DMS53 treated with DMSO at 0.1 percent for 48 hours (cell line): ENCODE measurements around the gene CDH13.

Experiments
- DNase-seq: peaks from one replicate; lab custom pipeline; 2025; ENCODE audit not compliant: unreplicated experiment; lab: John Stamatoyannopoulos, UW

Gene CDH13

DNA sequence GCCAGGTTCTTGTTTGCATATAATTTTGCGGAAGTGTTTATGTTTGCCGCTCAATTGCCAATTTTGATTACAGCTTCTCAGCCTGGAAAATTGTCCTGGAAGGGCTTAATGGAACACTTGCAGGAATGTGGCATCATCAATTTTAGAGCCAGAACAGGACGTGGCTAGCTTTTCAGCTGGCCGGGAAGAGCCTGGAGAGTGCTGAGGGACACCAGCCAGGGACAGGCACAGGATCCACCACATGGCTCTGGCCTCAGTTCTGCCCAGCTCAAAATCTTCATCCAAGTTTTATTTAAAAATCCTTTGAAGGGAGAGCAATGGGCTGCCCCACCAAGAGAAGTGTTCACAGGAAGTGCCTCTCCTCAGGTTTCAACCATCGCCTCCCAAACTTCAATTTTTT is 893.8 kb downstream of the CDH13 start:
- DNase-seq: no peak

DNA sequence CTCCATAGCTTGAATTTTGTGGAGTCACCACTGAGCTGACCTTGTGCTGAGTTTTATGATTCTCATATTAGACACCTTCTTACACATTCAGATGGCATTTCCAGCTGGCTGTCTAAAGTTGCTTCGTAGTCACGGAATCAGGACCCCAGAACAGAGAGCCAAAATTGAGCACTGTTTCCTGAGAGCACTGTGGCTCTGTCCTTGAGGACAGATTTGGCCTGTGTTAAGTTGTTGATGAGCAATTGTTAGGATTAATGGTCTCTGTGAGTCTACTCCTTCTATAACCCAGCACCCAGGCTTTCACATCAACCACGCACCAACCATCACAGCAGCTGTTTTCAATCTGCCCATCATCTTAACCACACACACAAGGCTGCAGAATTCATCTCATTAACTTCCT is 903.5 kb downstream of the CDH13 start:
- DNase-seq: no peak

DNA sequence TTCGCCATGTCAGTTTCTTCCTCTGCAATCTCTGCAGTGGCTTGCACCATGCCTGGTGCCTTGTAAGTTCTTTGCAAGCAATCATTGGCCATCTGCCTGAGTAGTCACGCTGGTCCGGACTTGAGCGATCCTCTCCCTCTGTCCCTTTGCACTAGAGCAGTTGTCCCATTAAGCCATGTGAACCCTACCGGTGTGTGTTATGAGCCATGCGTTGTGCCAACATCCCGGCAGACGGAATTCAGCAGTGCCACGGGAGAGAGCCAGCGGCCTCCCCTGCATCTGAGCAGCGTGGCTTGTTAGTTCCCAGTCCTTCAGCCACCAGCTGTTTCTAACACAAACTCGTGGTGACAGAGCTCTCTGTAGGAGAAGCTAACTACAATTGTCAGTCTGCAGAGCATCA is 905.9 kb downstream of the CDH13 start:
- DNase-seq: no peak

DNA sequence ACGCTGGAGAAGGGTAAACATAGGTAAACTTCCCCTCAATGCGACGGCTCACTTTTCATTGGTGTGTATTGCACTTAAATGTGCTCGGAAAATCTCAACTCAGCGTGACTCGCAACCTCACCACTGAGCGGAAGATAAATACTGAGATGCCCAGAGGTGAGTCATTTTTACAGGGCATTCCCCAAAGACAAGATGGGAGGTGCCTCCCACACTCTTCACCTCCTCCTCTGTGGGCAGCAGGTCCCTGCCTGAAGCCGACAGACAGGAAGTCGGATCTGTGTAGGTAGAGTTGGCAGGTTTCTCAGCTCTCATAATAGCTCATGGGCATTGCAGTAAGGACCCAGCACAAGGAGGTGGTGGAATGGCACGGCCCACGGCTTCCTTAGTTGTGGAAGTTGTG is 906.4 kb downstream of the CDH13 start:
- DNase-seq: peak; percentile 50

DNA sequence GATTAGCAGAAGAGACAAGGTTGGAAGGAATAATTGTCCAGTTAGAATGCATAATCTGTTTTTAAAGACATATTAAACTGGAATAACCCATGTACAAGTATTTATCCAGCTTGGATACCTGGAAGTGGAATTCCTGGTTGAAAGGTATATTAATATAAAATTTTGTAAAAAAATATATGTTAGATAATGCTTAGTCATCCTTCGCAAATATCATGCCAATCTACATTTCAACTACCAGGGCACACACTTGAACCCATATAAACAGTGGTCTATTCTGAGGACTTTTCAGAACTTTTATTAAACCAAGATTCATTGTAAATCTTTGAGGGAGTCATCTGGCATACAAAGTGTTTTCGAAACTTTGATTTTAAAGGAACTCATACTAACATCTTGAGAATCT is 911.9 kb downstream of the CDH13 start:
- DNase-seq: no peak

DNA sequence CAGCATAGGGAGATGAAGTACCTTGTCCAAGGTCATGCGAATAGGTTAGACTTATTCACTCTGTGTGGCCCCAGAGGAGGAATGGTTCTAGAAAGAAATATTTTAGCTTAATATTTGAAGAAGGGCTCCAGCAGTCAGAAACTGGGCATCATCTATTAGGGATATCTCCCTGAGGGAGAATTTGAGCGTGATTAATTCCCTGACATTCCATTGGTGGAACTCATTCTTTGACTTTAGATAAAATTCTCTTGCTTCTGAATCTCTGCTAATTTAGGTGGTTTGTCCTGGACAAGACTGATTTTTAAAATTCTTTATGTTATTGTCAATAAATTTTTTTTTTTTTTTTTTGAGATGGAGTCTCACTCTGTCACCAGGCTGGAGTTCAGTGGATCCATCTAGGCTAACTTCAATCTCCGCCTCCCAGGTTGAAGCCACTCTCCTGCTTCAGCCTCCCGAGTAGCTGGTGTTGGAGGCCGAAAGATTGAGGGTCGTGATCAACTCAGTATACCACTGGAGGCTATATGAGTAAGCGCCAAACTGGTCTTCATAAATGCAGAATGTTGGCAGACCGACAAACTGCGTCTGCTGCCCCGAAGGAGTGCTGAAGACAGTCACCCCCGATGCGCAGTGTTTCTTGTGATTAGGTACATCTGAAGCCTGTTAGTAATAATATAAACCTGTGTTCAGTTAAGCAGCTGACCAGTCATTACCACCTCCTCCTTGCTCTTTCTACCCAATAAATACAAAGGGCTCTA is 913.1 kb downstream of the CDH13 start:
- DNase-seq: no peak

DNA sequence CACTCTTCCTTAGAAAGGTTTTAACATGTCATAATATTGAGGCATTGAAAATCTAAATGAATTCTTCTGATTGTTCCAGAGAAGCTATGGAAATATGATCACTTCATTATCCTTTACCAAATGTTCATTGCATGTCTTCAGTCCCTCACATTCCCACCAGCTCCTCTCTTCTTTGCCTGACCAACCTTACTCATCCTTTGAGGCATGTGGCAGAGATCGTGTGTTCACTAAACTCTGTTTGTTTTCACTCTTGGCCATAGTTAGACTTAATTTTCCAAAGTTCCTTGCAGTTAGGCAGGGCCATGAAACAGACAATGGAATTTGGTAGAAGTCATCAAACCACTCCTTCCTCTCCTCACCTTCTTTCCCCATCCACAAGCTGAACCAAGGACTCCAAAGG is 914.5 kb downstream of the CDH13 start:
- no peak for DNase-seq

DNA sequence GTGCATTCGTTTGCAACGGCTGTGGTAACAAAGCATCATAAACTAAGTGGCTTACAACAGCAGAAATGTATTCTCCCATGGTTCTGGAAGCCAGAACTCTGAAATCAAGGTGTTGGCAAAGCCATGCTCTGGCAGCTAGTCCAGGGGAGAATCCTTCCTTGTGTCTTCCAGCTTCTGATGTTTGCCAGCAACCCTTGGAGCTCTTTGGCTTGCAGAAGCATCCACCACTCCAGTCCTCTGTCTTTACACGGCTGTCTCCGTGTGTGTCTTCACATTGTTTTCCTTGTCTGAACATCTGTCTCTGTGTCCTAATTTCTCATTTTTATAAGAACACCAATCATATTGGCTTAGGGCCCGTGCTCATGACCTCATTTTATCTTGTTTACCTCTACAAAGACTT is 915.7 kb downstream of the CDH13 start:
- DNase-seq: no peak

DNA sequence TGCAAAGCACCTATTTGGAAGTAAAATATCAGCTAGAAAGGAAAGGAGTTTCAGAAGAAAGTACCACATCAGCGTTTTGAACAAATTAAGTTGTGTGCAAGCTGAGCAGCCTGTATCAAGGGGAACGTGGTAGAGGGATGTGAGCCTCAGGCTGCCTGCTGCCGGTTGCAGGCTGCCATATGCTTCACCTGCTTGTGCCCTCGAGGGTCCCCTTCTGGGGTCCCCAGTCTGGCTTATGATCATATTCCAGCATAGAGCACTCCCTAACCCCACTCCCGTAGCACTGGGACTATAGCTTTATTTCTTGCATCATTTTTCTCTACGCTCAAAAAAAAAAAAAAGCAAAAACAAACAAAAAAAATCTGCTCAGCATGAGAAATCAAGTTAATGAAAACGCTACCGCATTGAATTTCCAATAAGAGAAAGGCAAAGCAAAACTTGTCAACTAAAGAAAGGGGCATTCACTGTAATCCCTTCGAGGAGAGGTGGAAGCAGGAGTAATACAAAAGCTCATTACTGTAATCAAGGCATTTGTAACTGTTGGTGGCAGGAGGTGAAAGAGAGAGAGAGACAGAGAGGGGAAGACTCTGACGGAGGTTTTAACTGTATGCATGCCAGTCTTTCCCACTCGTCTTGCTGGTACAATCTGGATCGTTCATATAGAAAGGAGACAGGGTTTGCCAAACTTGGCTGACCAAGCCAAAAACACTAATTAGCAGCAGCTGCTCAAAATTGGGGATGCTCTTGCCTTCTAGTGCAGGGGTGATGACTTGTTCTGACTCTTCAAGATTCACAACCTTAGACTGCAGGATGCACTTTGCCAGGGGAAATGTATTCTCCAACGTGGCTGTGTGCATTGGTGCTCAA is 922.8 kb downstream of the CDH13 start:
- DNase-seq: no peak

DNA sequence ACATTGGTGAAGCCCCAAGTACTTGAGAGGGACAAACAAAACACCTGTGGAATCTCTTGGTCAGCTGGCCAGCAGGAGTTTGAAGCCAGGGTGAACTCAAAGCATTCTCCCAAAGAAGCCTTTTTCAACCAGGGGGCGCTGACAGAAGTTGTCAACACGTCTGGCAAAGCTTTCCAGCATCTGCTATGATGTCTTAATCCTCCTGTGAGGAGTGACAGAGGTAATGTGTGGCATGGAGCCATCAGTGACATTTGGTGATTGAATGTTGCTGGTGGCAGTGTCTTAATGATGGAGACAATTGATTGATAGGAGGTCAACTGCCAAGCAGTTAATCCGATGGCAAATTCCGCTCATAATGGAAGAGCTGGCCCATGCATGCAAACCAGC is 923.4 kb downstream of the CDH13 start:
- no peak for DNase-seq

DNA sequence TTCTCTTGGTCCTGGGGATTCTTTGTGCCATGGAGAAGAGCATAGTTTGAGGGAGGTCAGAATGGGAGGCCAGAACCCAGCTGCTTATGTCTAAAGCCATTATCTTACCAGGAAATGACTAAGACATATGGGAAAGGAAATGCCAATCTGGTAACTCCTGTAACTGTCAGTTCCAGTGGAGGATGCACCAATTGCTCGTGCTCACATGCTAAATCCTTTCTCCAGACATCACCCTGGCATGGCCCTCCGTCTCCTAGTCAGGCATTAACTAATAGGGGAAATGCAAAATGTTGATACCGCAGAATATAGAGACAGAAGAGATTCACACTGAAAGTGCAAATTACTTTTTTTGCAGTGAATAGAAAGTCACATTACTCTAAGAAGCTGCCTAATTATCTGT is 925.5 kb downstream of the CDH13 start:
- DNase-seq: no peak

DNA sequence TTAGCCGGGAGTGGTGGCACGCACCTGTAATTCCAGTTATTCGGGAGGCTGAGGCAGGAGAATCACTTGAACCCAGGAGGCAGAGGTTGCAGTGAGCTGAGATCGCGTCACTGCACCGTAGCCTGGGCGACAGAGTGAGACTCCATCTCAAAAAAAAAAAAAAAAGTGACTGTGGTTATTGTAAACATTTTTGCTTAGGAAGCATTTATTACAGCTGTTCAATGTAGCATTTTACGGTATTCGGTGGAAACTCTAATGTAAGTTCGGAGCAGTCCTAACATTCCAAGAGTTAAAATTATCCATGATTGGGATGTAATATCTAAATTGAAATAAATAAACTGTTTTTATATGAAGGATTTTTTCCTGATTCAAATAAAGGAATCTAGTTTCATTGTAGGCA is 926.2 kb downstream of the CDH13 start:
- no peak for DNase-seq

DNA sequence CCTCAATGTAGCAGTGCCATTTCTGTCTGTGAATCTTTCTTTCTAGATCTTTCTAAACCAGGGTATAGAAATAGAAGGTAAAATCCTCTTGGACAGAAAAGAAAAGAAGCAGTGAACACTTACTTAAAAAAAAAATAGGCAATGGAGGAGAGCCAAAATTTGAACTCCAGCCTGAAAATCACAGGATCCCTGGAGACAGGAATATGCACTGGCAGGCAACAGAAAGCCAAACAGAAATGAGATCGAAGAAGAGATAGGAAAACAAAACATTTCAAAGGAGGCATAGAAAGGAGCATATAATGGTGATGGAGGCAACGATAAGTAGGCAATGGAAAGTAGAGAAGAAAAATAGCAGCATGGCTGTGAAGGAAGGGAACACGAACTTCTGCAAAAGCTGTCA is 927.3 kb downstream of the CDH13 start:
- no peak for DNase-seq

DNA sequence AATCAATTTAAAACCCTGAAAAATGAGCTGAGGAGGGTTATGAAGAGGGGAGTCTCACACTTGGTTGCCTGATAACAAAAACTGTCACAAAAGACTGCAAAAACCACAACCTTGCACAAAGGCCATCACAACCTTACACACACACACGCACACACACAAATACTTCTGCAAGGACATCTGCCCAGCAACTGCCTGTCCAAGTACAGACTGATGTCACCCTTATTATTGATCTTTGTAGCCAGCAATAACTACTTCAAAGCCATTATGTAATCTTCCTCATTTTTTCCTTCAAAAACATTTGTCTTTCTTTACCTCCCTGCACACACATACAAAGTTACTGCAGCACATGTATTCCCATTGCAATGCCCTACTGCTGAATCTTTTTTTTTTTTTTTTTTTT is 927.8 kb downstream of the CDH13 start:
- DNase-seq: no peak

DNA sequence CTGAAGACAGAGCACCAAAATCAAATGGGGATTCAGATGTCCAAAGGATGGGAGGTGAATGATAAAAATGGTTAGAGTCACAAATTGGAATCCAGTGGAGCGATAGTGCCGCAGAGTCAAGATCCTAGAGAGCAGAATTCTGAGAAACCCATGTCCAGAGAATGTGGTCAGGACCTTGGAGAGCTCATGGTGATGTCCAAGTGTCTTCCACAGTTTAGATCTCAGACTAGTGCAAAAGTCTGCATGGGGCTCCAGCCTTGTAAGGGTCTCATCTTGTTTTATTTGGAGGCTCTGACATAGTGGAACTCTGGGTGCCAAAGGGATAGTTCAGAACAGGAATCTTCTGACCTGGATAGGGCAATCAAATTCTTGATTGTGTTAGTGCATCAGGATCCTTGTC is 935.1 kb downstream of the CDH13 start:
- no peak for DNase-seq

DNA sequence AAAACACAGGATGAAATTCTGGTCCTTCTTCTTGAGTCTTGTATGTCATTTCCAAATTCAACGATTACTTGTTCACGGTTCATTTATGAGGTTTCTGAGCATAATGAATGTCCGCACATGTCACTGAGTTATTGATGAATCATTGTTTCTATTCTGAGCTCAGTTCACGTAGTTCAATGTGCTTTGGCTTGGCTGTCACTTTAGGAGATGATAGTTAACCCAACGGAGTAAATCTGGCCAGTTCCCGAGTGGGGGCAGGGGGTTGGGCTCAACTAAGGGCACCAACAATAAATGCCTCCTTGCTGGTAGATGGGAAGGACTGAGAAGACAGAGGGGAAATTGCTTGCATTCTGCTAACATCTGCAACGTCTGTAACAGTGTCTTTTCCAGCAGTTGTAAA is 941.6 kb downstream of the CDH13 start:
- DNase-seq: no peak

DNA sequence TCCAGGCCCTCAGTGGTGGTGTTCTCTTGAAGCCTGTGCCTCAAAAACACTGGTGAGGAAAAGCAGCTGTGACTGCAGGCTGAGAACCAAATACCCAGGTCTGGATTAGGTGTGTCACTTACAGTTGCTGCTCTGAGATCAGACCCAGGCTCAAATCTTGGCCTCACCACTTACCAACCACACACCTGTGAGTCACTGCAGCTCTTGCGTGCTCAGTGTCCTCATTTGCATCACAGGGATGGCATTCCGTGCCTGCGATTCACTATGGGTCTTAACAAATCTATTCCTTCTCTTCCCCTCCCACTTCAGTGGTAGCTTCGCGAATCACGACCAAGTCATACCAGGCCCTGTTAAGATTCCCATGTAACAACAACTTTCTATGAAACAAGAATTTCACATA is 947.6 kb downstream of the CDH13 start:
- no peak for DNase-seq

DNA sequence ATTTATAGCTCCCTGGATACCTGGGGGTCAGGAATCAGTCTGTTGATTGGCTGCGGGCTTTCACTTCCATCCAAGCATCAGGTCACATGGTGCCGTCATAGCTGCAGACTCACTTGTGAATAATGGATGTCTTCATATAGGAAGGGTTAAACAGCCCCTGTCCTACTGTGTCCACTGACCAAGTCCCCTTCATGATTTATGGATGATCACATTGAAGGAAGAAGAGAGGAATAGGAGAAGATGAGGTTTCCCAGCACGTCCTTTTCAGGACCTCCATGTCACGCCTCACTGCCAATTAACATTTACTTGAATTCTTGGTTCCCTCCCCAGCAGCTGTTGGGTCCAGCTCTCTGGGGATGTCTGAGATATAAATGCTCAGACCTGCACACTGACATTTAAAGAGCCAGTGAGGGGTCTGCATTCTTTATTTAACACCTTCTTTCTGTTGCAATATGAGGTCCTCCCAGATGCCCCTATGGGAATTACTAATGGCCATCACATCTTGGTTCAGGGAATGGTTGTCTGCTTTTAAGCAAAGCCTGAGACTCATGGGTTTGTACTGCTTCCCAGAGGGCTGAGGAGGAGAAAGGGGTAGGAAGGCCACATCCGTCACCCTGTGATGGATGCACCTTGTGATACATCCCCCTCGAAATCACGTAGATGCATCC is 950.4 kb downstream of the CDH13 start:
- DNase-seq: no peak

DNA sequence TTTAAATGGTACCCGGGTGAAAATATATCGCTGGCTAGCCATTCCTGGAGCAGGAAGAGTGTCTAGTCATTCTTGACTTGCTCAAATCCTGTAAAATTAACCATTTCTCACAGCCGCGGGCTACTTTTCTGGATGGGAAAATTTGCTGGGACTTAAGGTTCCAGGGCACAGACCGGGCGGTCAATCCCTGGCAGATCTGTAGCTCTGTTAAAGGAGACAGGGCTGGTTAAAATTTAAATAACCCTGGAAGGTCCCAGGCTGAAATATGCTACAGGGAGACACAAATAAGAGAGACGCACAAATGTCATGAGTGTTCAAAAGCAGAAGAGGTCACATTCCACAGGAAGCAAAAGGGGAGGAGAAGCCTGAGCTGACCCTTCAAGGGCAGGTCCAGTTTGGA is 951.4 kb downstream of the CDH13 start:
- DNase-seq: no peak

DNA sequence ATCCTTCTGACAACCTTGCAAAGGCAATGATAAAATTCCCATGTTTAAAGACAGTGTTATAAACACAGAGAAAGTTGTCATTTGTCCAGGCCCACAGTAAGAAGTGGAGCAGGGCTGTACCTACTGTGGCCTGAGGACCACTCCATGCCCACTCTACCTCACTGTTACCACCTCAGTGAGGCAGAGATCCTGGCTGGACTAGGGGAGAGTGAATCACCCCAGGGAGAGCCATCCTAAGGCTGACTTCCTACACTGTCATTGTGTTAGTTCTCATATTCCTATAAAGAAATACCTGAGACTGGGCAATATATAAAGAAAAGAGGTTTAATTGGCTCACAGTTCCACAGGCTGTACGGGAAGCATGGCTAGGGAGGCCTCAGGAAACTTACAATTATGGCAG is 952.3 kb downstream of the CDH13 start:
- DNase-seq: no peak

DNA sequence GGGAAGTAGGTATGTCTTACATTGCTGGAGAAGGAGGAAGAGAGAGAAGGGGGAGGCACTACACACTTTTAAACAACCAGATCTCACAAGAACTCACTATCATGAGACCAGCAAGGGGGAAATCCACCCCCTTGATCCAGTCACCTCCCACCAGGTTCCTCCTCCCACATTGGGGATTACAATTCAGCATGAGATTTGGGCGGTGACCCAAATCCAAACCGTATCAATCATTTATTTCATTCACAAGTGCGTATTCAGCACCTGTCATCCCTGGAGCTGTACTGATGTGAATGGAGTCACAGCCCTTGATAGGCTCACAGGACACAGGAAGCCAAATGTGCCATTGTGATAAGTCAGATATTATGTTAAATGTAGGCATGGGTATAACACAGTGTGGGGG is 952.7 kb downstream of the CDH13 start:
- no peak for DNase-seq

DNA sequence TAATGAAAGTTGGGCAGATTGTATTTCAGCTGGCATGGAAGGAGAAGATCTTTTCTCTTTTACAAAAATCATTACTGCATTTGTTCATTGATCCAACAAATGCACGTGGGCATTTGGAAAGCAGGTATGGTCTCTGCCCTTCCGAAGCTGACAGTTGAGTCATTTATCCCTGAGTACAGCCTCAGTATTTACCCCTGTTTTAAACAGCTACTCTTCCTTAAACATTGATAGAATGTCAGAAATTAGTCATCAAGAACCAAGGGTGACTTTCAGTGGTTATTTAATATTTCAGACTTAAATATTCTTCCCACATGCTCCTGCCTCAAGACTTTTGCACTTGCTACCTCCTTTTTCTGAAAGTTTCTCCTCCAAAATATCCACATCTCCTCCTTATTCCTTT is 954.3 kb downstream of the CDH13 start:
- no peak for DNase-seq
